NCI-H1436 (cell line): ENCODE results near the gene PAIP2B.

Experiments
- DNase-seq: peaks from one replicate; lab custom pipeline; 2025; lab: John Stamatoyannopoulos, UW

The PAIP2B gene

DNA sequence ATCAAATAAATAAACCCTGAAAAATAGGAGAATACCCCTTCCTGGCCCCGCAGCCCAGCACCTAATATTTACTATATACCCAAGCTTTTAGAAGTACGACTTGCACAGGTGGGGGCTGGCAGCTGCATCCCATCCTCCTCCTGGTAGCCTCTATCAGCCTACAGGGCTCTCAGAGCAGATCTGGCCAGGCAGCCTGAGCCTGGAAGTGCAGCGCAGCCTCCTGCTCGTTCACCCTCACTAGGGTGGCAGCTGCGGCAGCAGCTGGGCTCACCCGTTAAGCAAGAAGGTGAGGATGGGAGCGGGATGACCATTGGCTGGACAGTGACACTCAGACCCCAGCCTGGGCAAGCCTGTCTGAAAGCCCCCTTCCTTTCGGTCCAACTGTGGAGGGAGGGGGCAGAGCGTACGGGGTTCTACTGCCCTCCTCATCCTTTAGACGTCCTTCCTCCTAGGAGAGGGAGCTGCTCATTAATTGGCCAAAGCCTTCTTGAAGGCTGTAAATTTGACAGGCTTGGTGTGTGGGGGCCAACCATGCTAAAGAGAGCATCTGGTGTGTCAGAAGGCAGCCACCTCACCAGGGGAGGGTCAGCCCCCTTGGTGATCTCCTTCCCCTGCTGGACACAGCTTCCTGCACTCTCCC is 73.2 kb downstream of the PAIP2B start:
- DNase-seq = no peak

DNA sequence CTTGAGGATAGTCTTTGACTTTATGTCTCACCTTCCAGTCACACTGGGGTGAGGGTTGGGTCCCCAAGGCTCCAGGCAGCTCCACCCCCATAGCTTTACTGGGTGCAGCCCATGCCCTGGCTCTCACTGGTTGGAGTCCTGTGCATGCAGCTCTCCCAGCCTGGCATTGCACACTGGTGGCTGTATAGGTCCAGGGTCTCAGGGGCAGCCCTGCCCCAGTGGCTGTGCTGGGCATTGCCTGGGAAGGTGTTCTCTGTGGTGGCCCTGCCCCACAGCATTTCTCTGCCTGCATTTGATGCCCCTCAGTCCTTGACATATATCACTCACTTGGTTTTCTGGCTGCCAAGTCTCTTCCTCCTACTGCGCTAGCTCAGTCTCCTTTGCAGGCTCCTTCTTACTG is 75.3 kb downstream of the PAIP2B start:
- no peak for DNase-seq

DNA sequence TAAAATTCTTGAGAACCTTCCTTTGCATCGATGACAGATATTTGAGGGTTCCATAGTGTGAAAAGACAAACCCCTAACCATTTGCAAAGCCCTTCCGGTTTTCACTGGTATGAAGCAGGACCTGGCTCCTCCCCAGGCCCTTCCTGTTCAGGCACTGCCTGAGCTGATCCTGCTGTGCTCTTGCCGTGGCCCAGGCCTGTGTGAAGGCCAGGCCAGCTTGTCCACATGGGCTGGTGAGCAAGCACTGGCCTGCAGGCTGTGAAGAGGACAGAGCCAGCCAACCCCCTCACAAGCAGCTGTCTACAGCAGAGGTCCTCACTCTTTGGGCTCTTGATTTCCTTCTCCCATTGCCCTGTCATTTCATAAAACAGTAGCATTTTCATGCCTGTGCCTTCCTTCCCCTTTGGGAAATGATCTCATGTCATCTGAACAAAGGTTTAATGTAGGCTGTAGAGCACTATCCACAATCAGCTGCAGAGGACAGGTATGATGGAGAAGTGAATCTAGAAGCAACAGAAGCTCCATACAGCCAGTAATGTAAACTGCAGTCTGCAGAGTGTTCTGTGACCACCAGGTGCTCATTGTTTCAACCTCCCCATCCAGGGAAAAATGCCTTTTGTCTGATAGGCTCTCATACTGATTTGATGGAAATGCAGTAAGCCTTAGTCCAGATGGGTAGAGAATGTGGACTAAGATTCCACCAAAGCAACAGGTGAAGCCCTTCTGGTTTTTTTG is 76.7 kb downstream of the PAIP2B start:
- DNase-seq = no peak

DNA sequence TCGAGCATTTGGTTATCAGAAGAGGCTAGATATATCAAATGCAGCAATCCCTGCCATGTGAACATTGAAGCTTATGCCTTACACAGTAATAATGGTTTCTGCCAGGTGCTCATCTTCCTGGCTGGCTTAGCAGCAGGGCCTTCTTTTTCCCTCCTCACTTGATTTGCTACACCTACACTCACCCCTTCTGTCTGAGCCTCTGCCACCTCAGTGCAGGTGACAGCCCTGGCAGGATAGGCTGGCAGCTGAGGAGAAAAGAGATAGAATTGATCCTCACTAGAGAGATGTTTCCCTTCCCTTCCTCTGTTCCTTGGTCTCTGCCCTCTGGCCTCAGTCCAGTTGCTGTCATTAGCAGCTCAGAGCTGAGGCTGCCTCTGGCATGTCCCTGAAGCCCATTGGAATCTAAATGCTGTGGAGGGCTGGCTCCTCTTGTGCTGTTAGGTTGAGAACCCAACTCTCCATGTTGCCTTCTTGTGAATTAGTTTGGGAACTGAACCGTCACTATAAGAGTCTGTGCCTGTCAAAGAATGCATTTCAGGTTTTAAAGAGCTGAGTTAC is 78.3 kb downstream of the PAIP2B start:
- DNase-seq = no peak

DNA sequence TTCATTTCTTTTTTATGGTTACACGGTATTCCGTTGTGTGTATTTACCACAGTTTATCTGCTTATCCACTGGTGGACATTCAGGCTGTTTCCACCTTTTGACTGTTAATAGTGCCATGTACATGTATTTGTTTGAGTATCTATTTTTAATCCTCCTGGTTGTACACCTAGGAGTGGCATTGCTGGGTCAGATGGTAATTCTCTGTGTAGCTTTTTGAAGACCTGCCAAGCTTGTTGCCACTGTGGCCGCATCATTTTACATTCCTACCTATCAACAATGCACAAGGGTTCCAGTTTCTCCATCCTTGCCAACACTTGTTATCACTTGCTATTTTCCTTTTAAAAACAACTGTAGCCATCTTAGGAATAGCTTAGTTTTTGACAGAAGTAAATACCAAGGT is 83.1 kb downstream of the PAIP2B start:
- DNase-seq = no peak

DNA sequence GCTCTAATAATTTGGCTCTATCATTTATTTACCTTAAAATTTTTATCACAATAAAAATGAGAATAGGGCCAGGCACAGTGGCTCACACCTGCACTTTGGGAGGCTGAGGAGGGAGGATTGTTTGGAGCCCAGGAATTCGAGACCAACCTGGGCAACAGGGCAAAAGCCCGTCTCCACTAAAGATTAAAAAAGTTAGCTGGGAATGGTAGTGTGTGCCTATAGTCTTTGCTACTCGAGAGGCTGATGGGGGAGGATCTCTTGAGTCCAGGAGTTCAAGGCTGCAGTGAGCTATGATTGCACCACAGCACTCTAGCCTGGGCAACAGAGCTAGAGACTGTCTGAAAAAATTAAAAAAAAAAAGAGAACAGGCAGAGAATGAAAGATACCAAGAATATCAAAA is 90.7 kb downstream of the PAIP2B start:
- DNase-seq = no peak

DNA sequence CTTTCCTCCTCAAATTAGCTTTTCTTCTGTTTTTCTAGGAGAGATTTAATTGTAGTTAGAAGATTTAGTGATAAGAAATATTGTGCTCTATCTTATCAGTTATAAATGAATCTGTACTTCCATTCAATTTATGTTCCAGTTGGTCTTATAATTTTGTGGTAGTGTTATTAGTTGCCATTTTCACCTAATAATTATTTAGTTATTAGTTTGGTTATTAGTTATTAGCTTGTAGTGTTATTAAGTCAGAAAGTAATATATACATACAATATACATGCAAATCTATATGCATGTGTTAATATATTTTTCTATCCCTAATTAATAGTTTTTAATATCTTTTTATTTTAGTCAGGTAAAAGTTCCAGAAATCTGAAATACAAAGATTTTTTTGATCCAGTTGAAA is 93.3 kb downstream of the PAIP2B start:
- DNase-seq = no peak
